SU-DHL-6 (cell line): Measurements from ENCODE around the gene KDM6A.

Source experiments
- H2AFZ ChIP-seq: fragments of 200-600 bp; sonication (generic); 2 replicates; pipeline ENCODE4 v1.6.1; 2014; ENCODE audit warnings: low read depth, mild to moderate bottlenecking, moderate library complexity, mixed read lengths, antibody characterized with exemption, low read length; ENCODE audit not compliant: severe bottlenecking
- H3F3A ChIP-seq: fragments of 200-600 bp; shearing (Covaris generic); 2 replicates; pipeline ENCODE4 v1.6.0; 2016; ENCODE audit warnings: antibody characterized with exemption, mild to moderate bottlenecking; ENCODE audit not compliant: insufficient read depth
- H3K27ac ChIP-seq: fragments of 200-600 bp; sonication (generic); 2 replicates; pipeline ENCODE4 v1.5.1; 2016; ENCODE audit warnings: low read depth, mild to moderate bottlenecking, low read length, moderate library complexity, mixed read lengths
- H3K27me3 ChIP-seq: fragments of 200-600 bp; sonication (generic), shearing (Covaris generic); 2 replicates; pipeline ENCODE4 v1.6.0; 2014; ENCODE audit warnings: mild to moderate bottlenecking, low read length
- H3K36me3 ChIP-seq: fragments of 200-600 bp; sonication (generic); 2 replicates; pipeline ENCODE4 v1.6.1; 2014; ENCODE audit warnings: mild to moderate bottlenecking, low read length, mixed read lengths
- H3K4me2 ChIP-seq: fragments of 300-600, 200-600 bp; shearing (Covaris generic), sonication (generic); 2 replicates; pipeline ENCODE4 v1.6.0; 2014; ENCODE audit warnings: low read length, low read depth, mild to moderate bottlenecking; ENCODE audit not compliant: poor library complexity, severe bottlenecking
- H3K4me3 ChIP-seq: fragments of 200-600 bp; sonication (generic); 2 replicates; pipeline ENCODE4 v1.5.1; 2014; ENCODE audit warnings: antibody characterized with exemption, low read length, mild to moderate bottlenecking, mixed read lengths; ENCODE audit not compliant: insufficient read depth, poor library complexity, severe bottlenecking
- H3K79me2 ChIP-seq: fragments of 200-600 bp; sonication (generic); 2 replicates; pipeline ENCODE4 v1.6.1; 2014; ENCODE audit warnings: mild to moderate bottlenecking, low read length, moderate library complexity; ENCODE audit not compliant: insufficient read depth
- H3K9ac ChIP-seq: fragments of 200-600 bp; sonication (generic); 2 replicates; pipeline ENCODE4 v1.7.0; 2014; ENCODE audit warnings: mild to moderate bottlenecking, low read length
- H3K9me2 ChIP-seq: fragments of 200-600 bp; sonication (generic); replicated peaks from 2 replicates; pipeline ENCODE4 v1.6.1; 2014; ENCODE audit warnings: low read length; ENCODE audit not compliant: insufficient read depth
- H3K9me3 ChIP-seq: fragments of 200-600 bp; sonication (generic); 2 replicates; pipeline ENCODE4 v1.6.1; 2014; ENCODE audit warnings: low read length, mixed read lengths; ENCODE audit not compliant: insufficient read depth
- H4K20me1 ChIP-seq: fragments of 200-600 bp; sonication (generic); 2 replicates; pipeline ENCODE4 v1.6.1; 2014; ENCODE audit warnings: low read depth, mild to moderate bottlenecking, antibody characterized with exemption, low read length, moderate library complexity, mixed read lengths
- EZH2phosphoT487 ChIP-seq: fragments of 200-600 bp; sonication (generic), shearing (Covaris generic); conservative IDR thresholded peaks from 2 replicates; pipeline ENCODE4 v1.6.1; 2018; ENCODE audit warnings: mild to moderate bottlenecking, antibody characterized with exemption, low read length, moderate library complexity, mixed read lengths
- TF ChIP-seq, protein P1 (sequence below): fragments of 200-600 bp; sonication (generic); IDR thresholded peaks from one replicate; pipeline ENCODE4 v1.5.1; 2017; ENCODE audit warnings: antibody characterized with exemption, mild to moderate bottlenecking, low read length, moderate library complexity; ENCODE audit not compliant: insufficient read depth, poor library complexity, severe bottlenecking

The KDM6A gene

DNA sequence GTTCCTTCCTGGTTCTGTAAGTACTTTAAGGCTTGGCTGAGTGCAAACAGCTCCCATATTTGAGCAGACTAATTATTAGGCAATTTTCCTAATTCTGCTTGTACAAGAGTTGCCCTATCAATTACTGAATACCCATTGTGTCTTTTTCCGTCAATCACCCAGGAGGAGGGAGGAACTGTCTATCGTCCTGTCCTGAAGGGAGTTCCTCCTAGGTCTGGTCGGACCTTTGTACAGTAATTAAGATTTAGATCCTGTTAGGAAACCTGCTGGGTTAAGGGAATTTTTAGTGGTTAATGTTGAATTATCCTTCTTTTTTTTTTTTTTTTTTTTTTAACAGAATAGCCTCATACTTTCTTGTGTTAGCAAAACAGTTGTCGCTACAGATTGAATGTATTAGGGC is 130.1 kb downstream of the KDM6A start:
- Histone ChIP-seq H3K27ac (no peak overlapping the region), H3K79me2 (peaks cover under 1% of the 10 kb centered on the region; the same call in 1 of the 2 replicates), H3K27me3 (no peaks in the 10 kb centered on the region), H3K36me3 (no peaks in the 10 kb centered on the region), H3K4me2 (no peak overlapping the region), H3K9ac (no peak overlapping the region), H4K20me1 (no peaks in the 10 kb centered on the region), H3K9me2 (no peaks in the 10 kb centered on the region), H3K9me3 (no peaks in the 10 kb centered on the region), H3K4me3 (no peak overlapping the region), H2AFZ (no peak overlapping the region), H3F3A (no peaks in the 10 kb centered on the region)
- TF ChIP-seq, protein P1, sequence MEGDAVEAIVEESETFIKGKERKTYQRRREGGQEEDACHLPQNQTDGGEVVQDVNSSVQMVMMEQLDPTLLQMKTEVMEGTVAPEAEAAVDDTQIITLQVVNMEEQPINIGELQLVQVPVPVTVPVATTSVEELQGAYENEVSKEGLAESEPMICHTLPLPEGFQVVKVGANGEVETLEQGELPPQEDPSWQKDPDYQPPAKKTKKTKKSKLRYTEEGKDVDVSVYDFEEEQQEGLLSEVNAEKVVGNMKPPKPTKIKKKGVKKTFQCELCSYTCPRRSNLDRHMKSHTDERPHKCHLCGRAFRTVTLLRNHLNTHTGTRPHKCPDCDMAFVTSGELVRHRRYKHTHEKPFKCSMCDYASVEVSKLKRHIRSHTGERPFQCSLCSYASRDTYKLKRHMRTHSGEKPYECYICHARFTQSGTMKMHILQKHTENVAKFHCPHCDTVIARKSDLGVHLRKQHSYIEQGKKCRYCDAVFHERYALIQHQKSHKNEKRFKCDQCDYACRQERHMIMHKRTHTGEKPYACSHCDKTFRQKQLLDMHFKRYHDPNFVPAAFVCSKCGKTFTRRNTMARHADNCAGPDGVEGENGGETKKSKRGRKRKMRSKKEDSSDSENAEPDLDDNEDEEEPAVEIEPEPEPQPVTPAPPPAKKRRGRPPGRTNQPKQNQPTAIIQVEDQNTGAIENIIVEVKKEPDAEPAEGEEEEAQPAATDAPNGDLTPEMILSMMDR: no peak
- no peak for TF ChIP-seq EZH2phosphoT487

DNA sequence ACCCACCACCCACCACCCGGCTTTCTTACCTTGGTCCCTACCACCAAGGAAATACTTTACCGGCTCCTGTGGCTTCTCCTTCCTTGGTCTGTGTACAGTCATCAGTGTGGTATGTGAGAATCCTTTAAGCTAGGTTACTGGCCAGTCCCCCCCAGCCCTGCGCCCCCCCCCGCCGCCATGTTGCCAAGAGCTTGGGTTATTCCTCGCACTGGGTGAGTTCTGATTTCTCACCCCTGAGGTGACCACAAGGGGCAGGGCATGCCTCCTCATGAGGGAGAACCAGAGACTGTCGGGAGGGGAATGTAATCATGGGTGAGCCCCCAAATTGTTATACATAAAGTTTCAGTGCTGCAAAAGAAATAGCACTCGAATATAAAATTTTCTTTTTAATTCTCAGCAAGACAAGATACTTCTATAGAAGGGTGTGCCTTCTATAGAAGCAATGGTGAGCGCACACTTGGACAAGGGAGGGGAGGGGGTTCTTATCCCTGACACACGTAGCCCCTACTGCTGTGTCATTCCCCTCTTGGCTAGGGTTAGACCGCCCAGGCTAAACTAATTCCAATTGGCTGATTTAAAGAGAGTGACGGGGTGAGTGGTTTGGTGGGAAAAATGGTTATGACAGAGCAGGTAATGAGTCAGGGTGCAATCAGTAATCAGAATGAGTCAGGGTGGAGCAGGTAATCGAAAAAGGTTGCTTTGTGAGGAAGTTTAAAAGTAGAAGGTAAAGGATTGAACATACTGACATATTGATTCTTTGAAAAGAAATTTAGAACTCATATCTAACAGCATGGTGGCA is 133.2 kb downstream of the KDM6A start:
- no peaks in the 10 kb centered on the region for H3F3A ChIP-seq
- no peak overlapping the region for H3K9ac ChIP-seq
- 0 out of 2 replicates have a peak, but pooled peaks cover 10% of the 10 kb centered on the region for H3K79me2 ChIP-seq
- H3K27me3 ChIP-seq: no peaks in the 10 kb centered on the region
- no peak for TF ChIP-seq EZH2phosphoT487
- TF ChIP-seq, protein P1: no peak
- H3K4me2 ChIP-seq: no peak overlapping the region
- H2AFZ ChIP-seq: no peak overlapping the region
- H3K9me2 ChIP-seq: no peaks in the 10 kb centered on the region
- no peaks in the 10 kb centered on the region for H3K36me3 ChIP-seq
- no peak overlapping the region for H3K27ac ChIP-seq
- H3K4me3 ChIP-seq: no peak overlapping the region
- H3K9me3 ChIP-seq: no peaks in the 10 kb centered on the region
- H4K20me1 ChIP-seq: no peaks in the 10 kb centered on the region

DNA sequence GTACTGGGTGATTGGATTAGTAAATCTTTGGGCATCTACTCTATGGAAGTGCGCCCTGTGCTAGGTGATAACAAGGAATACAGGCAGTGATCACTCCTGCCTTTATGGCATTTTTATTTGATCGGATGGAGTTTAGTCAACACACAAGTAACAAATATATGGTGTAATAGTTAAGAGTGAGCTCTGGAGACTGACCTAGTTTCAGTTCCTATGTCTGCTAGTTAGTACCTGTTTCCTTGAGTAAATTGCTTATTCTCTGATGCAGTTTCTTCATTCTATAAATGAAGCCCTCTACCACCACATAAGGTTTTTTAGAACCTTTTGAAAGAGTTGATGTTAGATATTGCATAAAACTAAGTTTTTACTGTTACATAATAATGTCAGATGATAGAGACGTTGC is 134.6 kb downstream of the KDM6A start:
- Histone ChIP-seq H2AFZ (no peak overlapping the region), H3K9ac (no peak overlapping the region), H3K36me3 (no peaks in the 10 kb centered on the region), H3F3A (no peaks in the 10 kb centered on the region), H3K79me2 (0 out of 2 replicates have a peak, but pooled peaks cover 10% of the 10 kb centered on the region), H4K20me1 (no peaks in the 10 kb centered on the region), H3K9me2 (no peaks in the 10 kb centered on the region), H3K27ac (no peak overlapping the region), H3K4me2 (no peak overlapping the region), H3K4me3 (no peak overlapping the region), H3K27me3 (no peaks in the 10 kb centered on the region), H3K9me3 (no peaks in the 10 kb centered on the region)
- TF ChIP-seq, protein P1: no peak
- no peak for TF ChIP-seq EZH2phosphoT487
